GM18505 (cell line): Measurements from ENCODE around the gene RELN.

Experiments used
- ATAC-seq: cut with Tn5 transposase; IDR thresholded peaks from one replicate; pipeline ENCODE4 v1.9.1; 2021; ENCODE audit not compliant: unreplicated experiment
- POLR2A ChIP-seq: IDR thresholded peaks from 4 replicates; pipeline ENCODE4 v1.6.1; 2011; ENCODE audit warnings: borderline replicate concordance; ENCODE audit not compliant: insufficient read depth, insufficient read length; ENCODE audit errors: extremely low read depth

RELN gene

DNA sequence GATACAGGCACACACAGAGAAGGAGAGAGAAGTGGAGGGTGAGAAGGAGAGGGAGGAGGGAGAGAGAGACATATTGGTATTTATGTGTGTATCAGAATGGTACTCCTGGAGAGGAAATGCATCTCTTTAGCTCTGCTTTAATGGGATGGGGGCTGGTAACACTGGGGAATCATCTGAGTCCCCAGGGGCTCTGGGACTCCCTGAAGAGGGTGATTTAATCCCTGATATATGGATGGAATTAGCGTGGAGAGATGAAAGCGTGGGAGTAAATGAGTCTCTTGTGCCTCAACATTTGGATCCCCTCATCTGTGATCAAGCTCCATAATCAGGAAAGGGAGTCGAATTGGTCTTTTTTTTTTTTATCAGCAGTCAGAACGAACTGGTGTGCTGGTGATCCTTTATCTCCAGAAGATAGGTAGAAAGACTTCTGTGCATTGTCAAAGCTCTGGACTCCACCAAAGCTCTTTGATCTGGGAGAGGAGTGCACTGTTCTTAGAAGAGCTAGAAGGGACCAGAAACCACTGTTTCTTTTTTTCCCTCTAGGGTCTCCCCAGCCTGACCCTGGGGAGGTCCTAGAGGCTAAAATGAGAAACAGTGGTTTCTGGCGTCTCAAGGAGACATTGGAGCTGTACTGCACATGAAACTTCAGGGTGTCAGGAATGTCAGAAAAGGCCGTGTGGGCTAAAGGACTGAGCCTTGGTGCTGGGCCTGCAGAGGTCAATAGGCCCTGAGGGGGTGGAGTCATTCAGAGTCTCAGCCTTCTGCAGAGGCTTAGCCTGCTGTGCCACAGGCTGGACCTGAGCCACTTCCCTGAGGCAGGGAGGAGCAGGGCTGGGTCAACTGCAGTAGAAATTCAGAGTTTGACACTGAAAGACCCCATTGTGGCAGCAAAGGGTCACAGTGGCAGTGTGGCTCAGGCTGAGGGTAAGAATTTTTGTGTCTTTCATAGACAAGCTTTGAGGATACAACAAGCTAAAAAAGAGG, 309.0 kb downstream of the RELN start:
- ATAC-seq, result no peak
- TF ChIP-seq POLR2A, result no peak

DNA sequence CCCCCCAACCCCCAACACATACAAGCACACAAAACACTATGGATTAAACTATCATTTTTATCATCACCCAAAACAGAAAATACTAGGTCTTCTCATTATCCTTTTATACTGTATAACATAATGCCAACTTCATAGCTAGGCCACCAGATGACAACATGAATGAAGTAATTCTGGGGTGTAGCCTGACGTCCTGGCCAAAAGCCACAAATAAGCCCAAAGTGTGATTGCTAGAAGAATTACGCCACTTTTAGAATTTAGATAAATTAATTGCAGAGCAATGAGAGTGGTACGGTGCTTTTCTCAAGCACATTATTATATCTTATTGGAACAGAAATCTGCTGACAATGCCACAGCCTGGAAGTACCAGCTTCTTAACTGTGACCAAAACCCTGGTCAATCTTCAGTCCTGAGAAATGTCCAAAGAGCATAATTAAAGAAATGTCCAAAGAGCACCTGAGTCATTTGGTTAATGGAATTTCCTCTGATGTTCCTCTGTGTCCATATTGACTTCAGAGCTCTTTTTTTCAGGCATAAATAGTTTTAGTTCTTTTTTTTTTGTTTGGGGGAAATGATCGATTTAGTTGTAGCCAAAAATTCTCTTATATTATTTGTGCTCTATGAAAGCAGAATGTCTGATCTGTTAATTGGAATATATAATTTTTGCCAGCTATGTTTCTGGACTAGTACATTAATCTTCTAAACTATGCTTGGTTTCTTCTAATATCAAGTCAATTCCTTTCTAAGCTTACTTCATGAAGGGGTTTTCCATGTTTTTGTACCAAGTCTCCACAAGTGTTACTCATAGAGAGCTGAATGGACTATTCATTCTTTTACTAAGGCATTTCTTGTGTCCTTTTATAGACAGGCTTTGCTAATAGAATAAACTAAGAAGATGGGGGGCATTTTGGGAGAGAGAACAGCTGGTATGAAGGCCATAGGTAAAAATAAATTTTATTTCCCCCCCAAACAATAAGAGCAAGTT, 310.0 kb downstream of the RELN start:
- TF ChIP-seq POLR2A, result no peak
- no peak for ATAC-seq

DNA sequence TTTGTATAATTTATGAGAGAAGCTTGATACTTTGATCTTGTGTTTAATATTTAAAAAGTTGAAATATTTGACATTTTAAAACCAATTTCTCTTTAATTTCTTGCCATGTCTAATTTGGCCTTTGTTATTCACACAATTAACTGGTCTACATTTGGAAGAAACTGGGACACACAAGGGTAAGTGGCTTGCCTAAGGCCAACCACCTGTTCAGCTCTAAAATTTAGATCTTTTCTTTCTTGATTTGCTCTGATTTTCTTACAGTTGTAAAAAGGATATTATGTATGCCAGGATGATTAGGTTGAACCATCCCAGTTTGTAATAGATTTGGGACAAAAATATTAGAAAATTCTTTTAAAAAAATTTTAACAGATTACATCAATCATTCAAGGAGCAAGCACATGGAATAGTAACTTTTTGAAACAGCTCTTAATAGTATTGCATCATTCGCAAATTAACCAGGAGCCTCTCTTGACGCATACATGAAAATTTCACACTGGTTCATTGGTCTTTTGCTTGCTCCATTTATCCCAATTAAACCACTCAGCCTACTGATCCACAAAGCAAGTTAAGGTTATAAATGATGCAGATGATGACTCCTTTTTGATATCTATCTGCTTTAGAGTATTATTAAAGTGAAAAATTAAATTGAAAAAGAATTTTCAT, 321.0 kb downstream of the RELN start:
- ATAC-seq, result no peak
- no peak for TF ChIP-seq POLR2A

- no peak for ATAC-seq
- TF ChIP-seq POLR2A, result no peak
Observed at GRCh38 chr7:103666326-103666725, 323.1 kb downstream of the RELN start.

GRCh38 chr7:103664577-103664976, 324.9 kb downstream of the RELN start:
- no peak for TF ChIP-seq POLR2A
- no peak for ATAC-seq

DNA sequence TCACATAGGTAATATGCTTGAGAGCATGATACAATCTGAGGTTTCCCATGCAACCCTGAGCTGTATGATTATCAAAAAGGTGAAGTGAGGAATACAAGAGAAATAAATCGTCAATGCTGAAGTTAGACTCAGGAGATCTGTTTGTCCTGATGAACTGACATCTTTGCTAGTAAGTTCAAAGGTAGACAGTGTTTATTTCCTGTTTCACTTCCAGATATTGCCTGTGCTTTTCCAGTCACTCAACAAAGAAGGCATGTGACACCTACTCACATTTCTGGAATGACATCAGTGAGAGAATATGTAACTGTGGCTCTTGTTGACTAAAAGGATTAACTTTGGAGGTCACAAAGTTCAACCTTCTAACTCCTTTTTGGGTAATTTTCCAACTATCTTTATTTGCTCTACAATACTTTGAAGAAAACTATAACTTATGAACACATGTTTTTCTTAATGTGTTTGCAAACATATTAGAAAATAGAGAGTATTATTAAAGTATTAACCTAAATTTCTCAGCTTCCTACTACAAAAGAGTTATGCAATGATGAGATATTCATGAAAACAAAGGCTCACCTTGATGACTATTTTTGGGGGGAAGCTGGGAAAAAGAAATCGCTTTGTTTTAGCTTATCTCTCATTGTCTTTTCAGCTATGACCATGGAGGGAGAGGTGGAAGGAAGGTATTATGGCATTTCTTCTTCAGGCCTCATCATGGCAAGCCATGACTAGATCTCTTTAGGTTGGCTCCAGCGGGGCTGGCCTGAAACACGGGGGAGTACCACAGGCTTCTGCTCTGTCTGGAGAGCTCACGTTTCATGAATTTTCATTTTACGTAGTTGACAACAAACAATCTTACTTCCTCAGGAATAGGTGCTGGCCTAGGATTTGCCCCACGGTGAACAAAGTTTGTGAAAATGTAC, 328.7 kb downstream of the RELN start:
- no peak for ATAC-seq
- no peak for TF ChIP-seq POLR2A

DNA sequence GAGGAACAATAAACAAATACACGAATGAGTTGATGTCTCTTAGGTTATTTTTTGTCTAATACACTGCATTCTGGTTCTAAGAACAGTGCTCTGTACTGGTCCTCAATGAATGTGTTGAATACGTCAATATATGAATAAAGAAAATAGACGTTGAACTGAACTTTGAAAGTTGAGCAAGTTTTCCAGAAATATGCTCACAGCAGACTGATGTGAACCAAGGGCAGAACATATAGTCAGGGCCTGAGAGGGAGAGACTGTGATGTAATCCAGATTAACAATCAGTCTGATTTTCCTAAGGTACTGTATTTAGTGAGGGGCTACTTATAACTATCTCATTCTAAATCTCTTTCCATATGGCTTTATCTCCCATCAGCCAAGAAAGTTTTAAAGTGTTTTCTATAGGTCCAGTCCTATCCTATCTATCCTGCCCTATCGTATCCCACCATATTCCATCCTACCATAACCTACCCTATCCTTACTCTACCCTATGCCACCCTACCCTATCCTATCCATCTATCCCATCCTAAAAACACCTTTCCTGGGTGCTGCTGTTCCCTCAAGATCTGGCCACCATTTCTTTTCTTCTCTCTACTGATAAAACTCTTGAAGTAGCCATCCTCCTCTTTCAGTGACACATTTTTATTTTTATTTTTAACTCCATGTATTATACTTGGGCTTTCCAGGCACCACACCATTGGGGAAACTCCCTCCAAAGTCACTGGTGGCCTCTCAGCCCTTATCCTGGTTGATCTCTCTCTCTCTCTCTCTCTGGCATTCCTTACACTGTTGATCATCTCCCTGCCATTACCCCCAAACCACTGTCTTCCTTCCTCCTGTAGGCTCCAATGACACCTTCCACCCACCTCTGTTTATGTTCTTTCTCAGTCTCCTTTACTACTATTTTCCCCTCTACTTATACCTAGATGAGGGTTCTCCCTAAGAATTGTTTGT, 331.1 kb downstream of the RELN start:
- no peak for TF ChIP-seq POLR2A

GRCh38 chr7:103657474-103657894, 332.0 kb downstream of the RELN start:
- ATAC-seq, result no peak
- TF ChIP-seq POLR2A, result no peak

More for the DNA sequence above, 331.1 kb downstream of the RELN start:
- no peak for ATAC-seq

GRCh38 chr7:103656221-103656620, 333.2 kb downstream of the RELN start:
- TF ChIP-seq POLR2A, result no peak
- ATAC-seq, result no peak

GRCh38 chr7:103651593-103652377, 337.7 kb downstream of the RELN start:
- no peak for TF ChIP-seq POLR2A
- no peak for ATAC-seq

DNA sequence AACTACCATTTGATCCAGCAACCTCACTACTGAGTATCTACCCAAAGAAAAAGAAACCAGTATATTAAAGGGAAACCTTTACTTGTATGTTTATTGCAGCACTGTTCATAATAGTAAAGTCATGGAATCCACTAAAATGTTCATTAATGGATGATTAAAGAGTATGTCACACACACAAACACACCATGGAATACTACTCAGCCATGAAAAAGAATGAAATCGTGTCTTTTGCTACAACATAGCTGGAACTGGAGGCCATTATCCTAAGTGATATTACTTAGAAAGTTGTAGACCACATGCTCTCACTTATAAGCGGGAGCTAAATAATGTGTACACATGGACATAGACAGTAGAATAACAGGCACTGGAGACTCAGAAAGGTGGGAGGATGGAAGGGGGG, 340.4 kb downstream of the RELN start:
- ATAC-seq, result no peak
- no peak for TF ChIP-seq POLR2A

- TF ChIP-seq POLR2A, result no peak
Observed at GRCh38 chr7:103648135-103648534, 341.3 kb downstream of the RELN start.

More at GRCh38 chr7:103648135-103648534, 341.3 kb downstream of the RELN start:
- ATAC-seq, result no peak
